Endothelial cell of umbilical vein (primary cell): ENCODE results near the gene CBFB.
"Not testable (repeated sequence)": the region's sequence is repeated elsewhere in the genome, so short reads cannot be mapped to it uniquely, and the experiment has no call there.

Source experiments
- EZH2 ChIP-seq: IDR thresholded peaks from 2 replicates; pipeline ENCODE4 v1.6.1; 2012; ENCODE audit warnings: borderline replicate concordance, low read depth, mild to moderate bottlenecking, moderate library complexity, low read length, inconsistent platforms; ENCODE audit not compliant: severe bottlenecking
- FOS ChIP-seq: IDR thresholded peaks from 2 replicates; pipeline ENCODE4 v1.6.1; 2011; ENCODE audit warnings: mild to moderate bottlenecking, low read length, moderate library complexity, borderline replicate concordance; ENCODE audit not compliant: insufficient read depth
- GATA2 ChIP-seq: IDR thresholded peaks from 2 replicates; pipeline ENCODE4 v1.7.0; 2011; ENCODE audit warnings: low read depth, mild to moderate bottlenecking, moderate library complexity, mixed read lengths, low read length; ENCODE audit not compliant: insufficient read length, insufficient read depth
- JUN ChIP-seq: IDR thresholded peaks from 2 replicates; pipeline ENCODE4 v1.6.1; 2011; ENCODE audit warnings: borderline replicate concordance, low read depth; ENCODE audit not compliant: insufficient read length, insufficient read depth
- MYC ChIP-seq: IDR thresholded peaks from one replicate; pipeline ENCODE4 v1.6.1; 2011; ENCODE audit warnings: mild to moderate bottlenecking, low read depth, low read length
- POLR2A ChIP-seq: IDR thresholded peaks from 2 replicates; pipeline ENCODE4 v1.6.1; 2012; ENCODE audit warnings: low read depth, mild to moderate bottlenecking, control low read depth, low read length
- POLR2AphosphoS5 ChIP-seq: IDR thresholded peaks from 2 replicates; pipeline ENCODE4 v1.6.1; 2012; ENCODE audit warnings: low read depth, mild to moderate bottlenecking, control low read depth, low read length, moderate library complexity; ENCODE audit not compliant: insufficient read depth
- TF ChIP-seq, protein P1 (sequence below), 2 donors: IDR thresholded peaks; 1 replicate in 1 of 2; 2 replicates in 1 of 2; pipeline ENCODE4 v1.5.1; 2011; ENCODE audit warnings: low read length in 2 of 2, mild to moderate bottlenecking in 2 of 2, moderate library complexity in 2 of 2, control low read depth in 1 of 2, inconsistent platforms in 1 of 2, low read depth in 1 of 2; ENCODE audit not compliant: insufficient read depth in 1 of 2; ENCODE audit errors: extremely low read depth in 1 of 2
- TF ChIP-seq, protein P2 (sequence below): IDR thresholded peaks from 2 replicates; pipeline ENCODE4 v1.6.1; 2011; ENCODE audit not compliant: insufficient read depth, insufficient read length

DNA sequence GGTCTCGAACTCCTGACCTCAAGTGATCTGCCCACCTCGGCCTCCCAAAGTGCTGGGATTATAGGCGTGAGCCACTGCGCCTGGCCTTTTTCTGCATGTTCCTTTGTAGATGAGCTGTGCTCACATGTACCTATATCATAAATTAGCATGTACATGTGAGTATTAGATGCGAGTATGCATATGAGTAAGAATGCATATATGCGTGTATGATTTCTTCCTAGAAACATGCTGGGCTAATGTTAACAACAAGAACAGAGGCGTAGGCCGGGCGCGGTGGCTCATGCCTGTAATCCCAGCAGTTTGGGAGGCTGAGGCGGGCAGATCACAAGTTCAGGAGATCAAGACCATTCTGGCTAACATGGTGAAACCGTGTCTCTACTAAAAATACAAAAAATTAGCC is 35.4 kb upstream of the CBFB start:
- TF ChIP-seq, protein P1, sequence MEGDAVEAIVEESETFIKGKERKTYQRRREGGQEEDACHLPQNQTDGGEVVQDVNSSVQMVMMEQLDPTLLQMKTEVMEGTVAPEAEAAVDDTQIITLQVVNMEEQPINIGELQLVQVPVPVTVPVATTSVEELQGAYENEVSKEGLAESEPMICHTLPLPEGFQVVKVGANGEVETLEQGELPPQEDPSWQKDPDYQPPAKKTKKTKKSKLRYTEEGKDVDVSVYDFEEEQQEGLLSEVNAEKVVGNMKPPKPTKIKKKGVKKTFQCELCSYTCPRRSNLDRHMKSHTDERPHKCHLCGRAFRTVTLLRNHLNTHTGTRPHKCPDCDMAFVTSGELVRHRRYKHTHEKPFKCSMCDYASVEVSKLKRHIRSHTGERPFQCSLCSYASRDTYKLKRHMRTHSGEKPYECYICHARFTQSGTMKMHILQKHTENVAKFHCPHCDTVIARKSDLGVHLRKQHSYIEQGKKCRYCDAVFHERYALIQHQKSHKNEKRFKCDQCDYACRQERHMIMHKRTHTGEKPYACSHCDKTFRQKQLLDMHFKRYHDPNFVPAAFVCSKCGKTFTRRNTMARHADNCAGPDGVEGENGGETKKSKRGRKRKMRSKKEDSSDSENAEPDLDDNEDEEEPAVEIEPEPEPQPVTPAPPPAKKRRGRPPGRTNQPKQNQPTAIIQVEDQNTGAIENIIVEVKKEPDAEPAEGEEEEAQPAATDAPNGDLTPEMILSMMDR (IDR thresholded peaks at IDR 0.05; ENCODE audit: extremely low read depth in 1 of 2, insufficient read depth in 1 of 2, low read depth in 1 of 2, low read length in 2 of 2), result not testable (repeated sequence)
- not testable (repeated sequence) for TF ChIP-seq POLR2A, EZH2, JUN, POLR2AphosphoS5, MYC, FOS, GATA2
- TF ChIP-seq, protein P2, sequence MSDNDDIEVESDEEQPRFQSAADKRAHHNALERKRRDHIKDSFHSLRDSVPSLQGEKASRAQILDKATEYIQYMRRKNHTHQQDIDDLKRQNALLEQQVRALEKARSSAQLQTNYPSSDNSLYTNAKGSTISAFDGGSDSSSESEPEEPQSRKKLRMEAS, result not testable (repeated sequence)
